Measurements from ENCODE around the gene CNPY1.

Gene CNPY1

DNA sequence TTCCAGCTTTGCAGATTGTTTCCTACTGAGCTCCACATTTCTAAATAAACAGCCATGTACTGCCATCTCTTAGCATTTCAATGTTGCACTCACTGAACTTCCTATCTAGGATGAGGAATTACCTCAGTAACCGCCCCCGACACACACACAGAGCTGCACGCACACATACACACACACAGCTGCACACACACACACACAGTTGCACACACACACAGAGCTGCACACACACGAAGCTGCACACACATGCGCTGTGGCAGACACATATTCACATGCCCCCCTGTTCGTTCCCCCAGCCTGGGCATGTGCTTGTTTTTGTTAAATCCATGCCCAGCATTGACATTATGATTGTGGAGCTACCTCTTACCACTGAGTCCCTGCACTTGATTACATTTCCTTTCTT lies 39.6 kb upstream of the CNPY1 start:
- peaks cover 42% of the 10 kb centered on the region for H3K27me3 ChIP-seq (ENCODE audit: insufficient read depth, low read length, poor library complexity)
- H3K9ac ChIP-seq (ENCODE audit: low read depth, low read length), result no peak overlapping the region
- no peaks in the 10 kb centered on the region for H3K4me1 ChIP-seq (ENCODE audit: insufficient read depth, low read length)
- peaks cover 4% of the 10 kb centered on the region; the same call in 1 of the 2 replicates for H4K20me1 ChIP-seq (ENCODE audit: insufficient read depth, low read length)
- H3K79me2 ChIP-seq (ENCODE audit: insufficient read depth, low read length), result no peaks in the 10 kb centered on the region
- ATAC-seq (ENCODE audit: insufficient read depth, low read depth) (no peak), DNase-seq (no peak)
- H3K9me3 ChIP-seq (ENCODE audit: insufficient read depth, low read length, severe bottlenecking), result no peaks in the 10 kb centered on the region
- no peak for TF ChIP-seq EZH2 (IDR thresholded peaks at IDR 0.05; ENCODE audit: borderline replicate concordance, low read depth, low read length, severe bottlenecking)
- TF ChIP-seq CTCF (IDR thresholded peaks at IDR 0.05; ENCODE audit: borderline replicate concordance, extremely low read depth, low read length, poor library complexity, severe bottlenecking), result no peak
- H3K4me2 ChIP-seq (ENCODE audit: insufficient read depth, low read length), result no peak overlapping the region
- no peak overlapping the region for H2AFZ ChIP-seq (ENCODE audit: low read depth, low read length)
- no peaks in the 10 kb centered on the region for H3K36me3 ChIP-seq (ENCODE audit: insufficient read depth, low read length)
- H3K4me3 ChIP-seq (ENCODE audit: low read depth in 1 of 2, low read length in 2 of 2), result no peak overlapping the region
- no peak overlapping the region for H3K27ac ChIP-seq (ENCODE audit: low read length)

- ATAC-seq (ENCODE audit: insufficient read depth, low read depth) (no peak), DNase-seq (no peak)
- H3K9me3 ChIP-seq (ENCODE audit: insufficient read depth, low read length, severe bottlenecking), result no peaks in the 10 kb centered on the region
- no peaks in the 10 kb centered on the region for H3K4me1 ChIP-seq (ENCODE audit: insufficient read depth, low read length)
- H2AFZ ChIP-seq (ENCODE audit: low read depth, low read length), result no peak overlapping the region
- no peak overlapping the region for H3K4me3 ChIP-seq (ENCODE audit: low read depth in 1 of 2, low read length in 2 of 2)
- no peak overlapping the region for H3K4me2 ChIP-seq (ENCODE audit: insufficient read depth, low read length)
- H3K27ac ChIP-seq (ENCODE audit: low read length), result no peak overlapping the region
- H4K20me1 ChIP-seq (ENCODE audit: insufficient read depth, low read length), result peaks cover 4% of the 10 kb centered on the region; the same call in 1 of the 2 replicates
- no peaks in the 10 kb centered on the region for H3K36me3 ChIP-seq (ENCODE audit: insufficient read depth, low read length)
- TF ChIP-seq EZH2 (IDR thresholded peaks at IDR 0.05; ENCODE audit: borderline replicate concordance, low read depth, low read length, severe bottlenecking) (no peak), CTCF (IDR thresholded peaks at IDR 0.05; ENCODE audit: borderline replicate concordance, extremely low read depth, low read length, poor library complexity, severe bottlenecking) (no peak)
- no peak overlapping the region for H3K9ac ChIP-seq (ENCODE audit: low read depth, low read length)
- H3K27me3 ChIP-seq (ENCODE audit: insufficient read depth, low read length, poor library complexity), result peaks cover 42% of the 10 kb centered on the region
- H3K79me2 ChIP-seq (ENCODE audit: insufficient read depth, low read length), result no peaks in the 10 kb centered on the region
Measured at GRCh38 chr7:155585532-155585895, 39.2 kb upstream of the CNPY1 start.

GRCh38 chr7:155584763-155585531 lies 38.6 kb upstream of the CNPY1 start:
- Histone ChIP-seq H3K9ac (ENCODE audit: low read depth, low read length) (no peak overlapping the region), H3K79me2 (ENCODE audit: insufficient read depth, low read length) (no peaks in the 10 kb centered on the region), H3K9me3 (ENCODE audit: insufficient read depth, low read length, severe bottlenecking) (no peaks in the 10 kb centered on the region), H2AFZ (ENCODE audit: low read depth, low read length) (no peak overlapping the region), H4K20me1 (ENCODE audit: insufficient read depth, low read length) (peaks cover 4% of the 10 kb centered on the region; the same call in 1 of the 2 replicates), H3K4me3 (ENCODE audit: low read depth in 1 of 2, low read length in 2 of 2) (no peak overlapping the region), H3K4me2 (ENCODE audit: insufficient read depth, low read length) (no peak overlapping the region), H3K27me3 (ENCODE audit: insufficient read depth, low read length, poor library complexity) (peaks cover 42% of the 10 kb centered on the region), H3K36me3 (ENCODE audit: insufficient read depth, low read length) (no peaks in the 10 kb centered on the region), H3K4me1 (ENCODE audit: insufficient read depth, low read length) (no peaks in the 10 kb centered on the region), H3K27ac (ENCODE audit: low read length) (no peak overlapping the region)
- DNase-seq (no peak), ATAC-seq (ENCODE audit: insufficient read depth, low read depth) (no peak)
- TF ChIP-seq EZH2 (IDR thresholded peaks at IDR 0.05; ENCODE audit: borderline replicate concordance, low read depth, low read length, severe bottlenecking) (no peak), CTCF (IDR thresholded peaks at IDR 0.05; ENCODE audit: borderline replicate concordance, extremely low read depth, low read length, poor library complexity, severe bottlenecking) (peak; percentile 5)

Measured in DND-41 (cell line).